ENCODE results near the gene RUNX2. TPM values are rescaled to one million over a fixed set of nuclear protein-coding genes. Genes with fewer than 3 reads are reported as not detected.

The RUNX2 gene
- total RNA-seq, 1 experiment from 2014 or later, result 13.7 TPM

DNA sequence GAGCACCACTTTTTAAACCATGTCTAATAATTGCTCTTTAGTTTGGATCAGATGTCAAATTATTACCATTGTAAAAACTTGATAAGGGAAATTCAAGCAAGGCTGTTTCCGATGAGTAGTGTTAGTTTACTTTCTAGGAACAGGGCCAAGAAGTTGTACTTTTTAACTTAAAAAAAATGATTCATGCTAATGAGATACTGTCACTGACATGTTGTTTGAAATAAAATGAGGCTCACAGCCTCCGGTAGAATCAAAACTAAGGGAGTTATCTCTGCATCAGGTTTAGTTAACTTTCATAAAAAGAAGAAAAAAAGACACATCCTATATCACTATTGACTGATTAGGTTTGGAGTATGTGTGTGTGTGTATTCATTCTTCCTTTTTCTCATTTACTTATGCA, 104.8 kb downstream of the RUNX2 start:
- DNase-seq (ENCODE audit: low read depth), result no peak

DNA sequence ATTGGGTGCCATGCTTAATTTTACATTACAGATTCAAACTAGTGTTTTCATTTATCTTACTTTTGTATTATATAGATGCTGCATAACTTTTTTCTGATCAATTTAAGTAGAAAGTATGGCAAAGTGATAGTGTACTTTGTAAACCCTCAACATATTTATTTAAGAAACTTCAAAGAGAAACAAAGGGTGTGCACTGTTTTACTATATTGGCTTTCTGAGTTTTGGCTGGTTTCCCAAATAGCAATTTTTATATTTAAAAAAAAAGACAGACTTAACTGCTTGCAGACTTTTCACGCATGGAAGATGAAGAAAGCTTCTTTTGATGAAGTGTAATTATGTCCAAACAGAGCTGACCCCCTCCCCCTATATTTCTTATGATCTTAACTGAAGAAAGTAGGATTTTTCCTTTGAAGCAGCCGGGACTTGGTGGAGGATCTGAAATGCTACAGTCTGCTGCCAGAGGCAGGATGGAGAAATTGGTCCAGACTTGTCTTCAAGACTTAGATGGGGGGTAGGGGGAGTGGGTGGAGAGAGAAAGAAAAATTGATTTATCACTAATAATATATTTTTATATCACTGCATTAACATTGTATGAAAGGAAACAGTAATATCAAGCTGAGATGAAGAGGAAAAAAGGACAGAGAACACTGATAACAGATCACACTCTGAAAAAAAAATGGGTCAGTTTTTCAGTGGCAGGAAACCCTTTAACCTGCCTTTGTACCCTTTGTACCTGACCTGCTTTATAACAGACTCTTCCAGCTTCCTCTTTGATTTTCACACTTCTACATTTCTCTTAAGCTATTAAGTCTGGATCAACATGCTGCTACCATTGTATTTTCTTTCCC, 105.6 kb downstream of the RUNX2 start:
- no peak for DNase-seq (ENCODE audit: low read depth)

GRCh38 chr6:45434381-45434700, 106.2 kb downstream of the RUNX2 start:
- DNase-seq (ENCODE audit: low read depth), result no peak

GRCh38 chr6:45436544-45437438, 108.7 kb downstream of the RUNX2 start:
- peak; percentile 85 for DNase-seq (ENCODE audit: low read depth)

DNA sequence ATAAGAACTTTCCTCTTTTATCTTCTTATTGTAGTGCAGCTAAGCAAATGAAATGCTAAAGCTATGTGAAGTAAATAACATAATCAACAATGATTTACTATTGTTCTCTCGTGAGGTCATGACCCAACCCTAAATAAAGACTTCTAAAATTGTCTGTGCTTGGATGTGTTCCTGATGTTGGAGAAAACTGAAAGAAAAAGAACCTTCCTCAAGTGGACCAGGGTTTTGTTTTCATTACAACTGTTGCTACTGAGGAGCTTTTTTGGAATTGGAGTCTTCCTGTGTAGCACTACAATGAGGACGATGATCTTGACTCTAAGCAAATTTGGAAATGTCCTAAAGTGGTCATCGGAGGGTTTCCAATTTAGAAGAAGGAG, 109.3 kb downstream of the RUNX2 start:
- DNase-seq (ENCODE audit: low read depth), result no peak

GRCh38 chr6:45438151-45438550, 110.0 kb downstream of the RUNX2 start:
- no peak for DNase-seq (ENCODE audit: low read depth)

DNA sequence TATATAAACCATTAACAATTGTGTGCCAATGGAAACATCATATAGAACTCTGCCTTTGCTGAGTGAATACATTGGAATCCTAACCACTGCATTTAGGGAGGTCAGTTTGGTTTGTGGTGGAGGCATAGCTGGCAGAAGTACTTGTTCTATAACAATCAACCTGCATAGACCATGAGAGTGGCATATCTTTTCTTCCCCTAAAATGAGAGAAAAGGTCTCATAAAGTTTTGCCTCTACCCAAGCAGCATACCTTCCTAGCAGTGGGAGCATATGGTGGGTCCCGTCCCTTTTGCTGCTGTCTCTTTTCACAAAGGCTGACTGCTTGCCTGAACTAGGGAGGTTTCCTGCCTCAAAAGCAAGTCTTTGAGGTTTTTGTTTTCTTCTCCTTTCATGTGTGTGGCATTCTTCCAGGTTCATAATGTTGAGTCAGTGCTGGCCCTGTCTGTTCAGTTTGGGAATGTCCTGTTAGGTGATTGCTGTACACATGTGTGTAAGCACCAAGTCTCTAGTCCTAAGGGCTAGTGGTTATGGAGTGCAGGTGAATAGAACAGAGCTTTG, 110.8 kb downstream of the RUNX2 start:
- peak; percentile 92 for DNase-seq (ENCODE audit: low read depth)

GRCh38 chr6:45439459-45439858, 111.3 kb downstream of the RUNX2 start:
- no peak for DNase-seq (ENCODE audit: low read depth)

GRCh38 chr6:45439861-45440388, 111.8 kb downstream of the RUNX2 start:
- no peak for DNase-seq (ENCODE audit: low read depth)

- DNase-seq (ENCODE audit: low read depth), result no peak
Observed at GRCh38 chr6:45441851-45442453, 113.8 kb downstream of the RUNX2 start.

DNA sequence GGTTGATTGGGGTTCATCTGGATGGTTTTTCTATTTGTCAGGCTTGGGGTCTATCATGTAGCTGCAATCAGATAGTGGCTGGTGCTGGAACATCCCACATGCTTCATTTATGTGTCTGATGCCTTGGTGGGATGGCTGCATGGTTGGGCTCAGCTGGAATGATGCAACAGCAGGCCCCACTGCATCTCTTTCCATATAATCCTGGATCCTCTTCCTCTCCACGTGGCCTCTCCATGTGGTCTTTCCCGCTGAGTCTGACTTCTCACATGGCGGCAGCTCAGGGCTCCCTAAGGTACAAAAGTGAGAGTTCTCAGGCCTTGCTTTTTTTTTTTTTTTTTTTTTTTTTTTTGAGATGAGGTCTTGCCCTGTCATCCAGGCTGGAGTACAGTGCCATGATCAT, 114.6 kb downstream of the RUNX2 start:
- DNase-seq (ENCODE audit: low read depth), result no peak

GRCh38 chr6:45445364-45445748, 117.2 kb downstream of the RUNX2 start:
- peak; percentile 23 for DNase-seq (ENCODE audit: low read depth)

- DNase-seq (ENCODE audit: low read depth), result peak; percentile 98
Observed at GRCh38 chr6:45445749-45446549, 117.8 kb downstream of the RUNX2 start.

GRCh38 chr6:45447005-45447404, 118.9 kb downstream of the RUNX2 start:
- DNase-seq (ENCODE audit: low read depth), result no peak

DNA sequence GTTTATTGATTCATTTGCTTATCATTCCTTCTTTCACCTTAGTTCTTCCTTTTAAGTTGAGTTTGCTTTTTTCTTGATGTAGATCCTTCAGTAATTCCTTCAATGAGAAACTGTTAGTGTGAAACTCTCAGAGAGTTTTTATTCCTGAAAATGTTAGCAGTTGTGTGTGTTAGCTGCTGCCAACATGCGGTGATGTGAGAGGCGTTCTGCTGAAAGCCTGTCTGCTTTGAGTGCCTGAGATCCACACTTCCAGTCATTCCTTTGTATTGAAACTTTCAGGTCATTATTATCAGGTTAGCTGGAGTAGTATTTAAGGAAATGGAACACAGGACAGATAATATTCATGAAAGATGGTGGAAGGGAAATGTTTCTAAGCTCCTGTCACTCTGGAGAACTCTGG, 119.6 kb downstream of the RUNX2 start:
- no peak for DNase-seq (ENCODE audit: low read depth)

DNA sequence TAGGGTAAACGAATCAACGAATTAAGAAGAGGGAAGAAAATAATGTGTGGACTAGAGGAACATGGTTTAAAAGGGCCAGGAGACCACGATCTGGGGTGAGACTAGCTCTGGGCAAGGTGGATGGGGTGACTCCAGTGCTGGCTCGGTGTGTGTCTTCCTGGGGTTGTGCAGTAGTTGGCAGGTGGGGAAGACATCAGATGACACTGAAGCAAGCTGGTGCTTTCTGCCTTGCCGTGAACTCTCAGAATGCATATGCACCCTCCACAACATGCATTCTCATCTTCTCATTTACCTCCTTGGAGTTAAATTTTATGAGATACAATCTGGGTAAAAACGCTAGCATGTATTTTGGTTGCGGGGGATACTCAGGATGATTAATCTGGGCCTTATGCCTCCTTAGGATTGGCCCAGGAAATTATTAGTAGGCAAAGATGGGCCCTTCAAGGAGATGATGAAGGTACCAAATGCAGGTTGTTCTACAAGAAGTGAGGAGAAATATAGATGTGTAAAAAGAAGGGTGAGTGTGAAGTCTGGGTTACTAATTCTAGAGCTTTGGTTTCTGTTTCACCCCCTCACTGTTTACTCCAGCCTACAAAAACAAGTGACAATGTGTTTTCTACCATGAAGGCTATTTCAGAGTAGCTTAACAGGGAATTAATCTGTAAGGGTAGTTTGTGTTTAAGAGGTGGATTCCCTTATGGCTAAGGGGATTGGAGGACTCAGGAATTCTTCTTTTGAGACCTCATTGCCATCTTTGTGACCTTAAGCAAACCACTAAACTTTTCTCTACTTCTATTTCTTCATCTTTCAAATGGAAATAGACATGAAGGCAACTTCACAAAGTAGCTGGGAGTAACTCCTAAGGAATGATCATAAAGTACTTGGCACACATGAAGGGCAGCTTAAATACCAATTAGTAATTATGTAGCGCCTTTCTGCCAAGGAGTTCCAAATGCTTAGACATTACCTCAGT, 120.6 kb downstream of the RUNX2 start:
- no peak for DNase-seq (ENCODE audit: low read depth)

DNA sequence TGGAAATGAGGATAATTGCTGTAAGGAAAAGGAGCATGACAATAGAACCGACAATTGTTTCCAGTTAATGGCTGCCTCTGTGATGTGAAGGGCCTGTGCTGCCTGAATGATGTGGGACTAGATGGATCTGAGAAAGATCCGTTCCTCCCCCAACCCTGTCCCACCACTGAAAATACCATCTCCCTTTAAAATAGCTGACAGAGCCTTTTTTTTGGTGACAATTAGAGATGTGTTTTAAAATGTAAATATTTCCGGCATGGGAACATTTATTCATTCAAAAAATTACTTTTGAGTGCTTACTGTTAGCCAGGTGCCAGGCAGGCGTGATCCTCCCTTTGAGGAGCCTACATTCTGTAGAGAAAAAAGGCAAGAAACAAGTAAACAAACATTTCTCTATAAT, 122.0 kb downstream of the RUNX2 start:
- no peak for DNase-seq (ENCODE audit: low read depth)

GRCh38 chr6:45450831-45451230, 122.7 kb downstream of the RUNX2 start:
- DNase-seq (ENCODE audit: low read depth), result no peak

- DNase-seq (ENCODE audit: low read depth), result peak; percentile 32
Observed at GRCh38 chr6:45454008-45454911, 126.1 kb downstream of the RUNX2 start.

All from Daoy (cell line).